MCF 10A (cell line): Measurements from ENCODE around the gene CNBP. TPM values are rescaled to one million over a fixed set of nuclear protein-coding genes. Genes with fewer than 3 reads are reported as not detected.

Experiments used
- BruUV-seq: library from RNA; stranded (reverse); fragments of 400-500 nt; replicated peaks from 2 replicates; lab custom pipeline; 2021; lab: Mats Ljungman, UMichigan
- CTCF ChIA-PET: fragments of 300-600 bp; sonication (Branson Sonifier 250); formaldehyde crosslinking; extraction: SDS; loops from one replicate; lab custom pipeline; 2021; ENCODE audit warnings: antibody characterized with exemption, inconsistent platforms; lab: Yijun Ruan, JAX
- POLR2A ChIA-PET: fragments of 300-600, 350-650 bp; sonication (Branson Sonifier 250); formaldehyde crosslinking; extraction: SDS; loops from one replicate; lab custom pipeline; 2020; ENCODE audit warnings: antibody characterized with exemption, inconsistent platforms; lab: Yijun Ruan, JAX
- DNase-seq: peaks from one replicate; pipeline ENCODE4 v3.0.0-alpha.2; 2018; ENCODE audit not compliant: unreplicated experiment
- H3K27ac Mint-ChIP-seq: one replicate; pipeline ENCODE4 v1.8.0; 2022; ENCODE audit warnings: mild to moderate bottlenecking, low read depth, mixed read lengths; ENCODE audit not compliant: unreplicated experiment
- H3K27me3 Mint-ChIP-seq: one replicate; pipeline ENCODE4 v1.8.0; 2022; ENCODE audit warnings: mixed read lengths; ENCODE audit not compliant: insufficient read depth, unreplicated experiment
- H3K36me3 Mint-ChIP-seq: one replicate; pipeline ENCODE4 v1.8.0; 2022; ENCODE audit warnings: mild to moderate bottlenecking, moderate library complexity, mixed read lengths; ENCODE audit not compliant: insufficient read depth, unreplicated experiment
- H3K4me1 Mint-ChIP-seq: one replicate; pipeline ENCODE4 v1.8.0; 2022; ENCODE audit warnings: mixed read lengths; ENCODE audit not compliant: insufficient read depth, unreplicated experiment
- H3K4me3 Mint-ChIP-seq: one replicate; pipeline ENCODE4 v1.8.0; 2022; ENCODE audit warnings: mild to moderate bottlenecking, moderate library complexity, mixed read lengths; ENCODE audit not compliant: unreplicated experiment
- H3K9me3 Mint-ChIP-seq: one replicate; pipeline ENCODE4 v1.8.0; 2022; ENCODE audit warnings: mixed read lengths; ENCODE audit not compliant: unreplicated experiment
- CTCF ChIP-seq: fragments of 200-600 bp; IDR thresholded peaks from one replicate; pipeline ENCODE4 v1.8.0; 2022; ENCODE audit warnings: antibody characterized with exemption, mild to moderate bottlenecking; ENCODE audit not compliant: unreplicated experiment
- intact Hi-C: fragments of 100-400 bp; cut with micrococcal nuclease; formaldehyde crosslinking; loops from 2 replicates; pipeline ENCODE4 v1.14.1; 2022
- total RNA-seq: library from RNA; stranded (reverse); gene quantifications from 2 replicates; pipeline ENCODE4 v1.2.3, GENCODE V29; 2022

CNBP gene
- total RNA-seq, 1 experiment from 2014 or later: 519 TPM

DNA sequence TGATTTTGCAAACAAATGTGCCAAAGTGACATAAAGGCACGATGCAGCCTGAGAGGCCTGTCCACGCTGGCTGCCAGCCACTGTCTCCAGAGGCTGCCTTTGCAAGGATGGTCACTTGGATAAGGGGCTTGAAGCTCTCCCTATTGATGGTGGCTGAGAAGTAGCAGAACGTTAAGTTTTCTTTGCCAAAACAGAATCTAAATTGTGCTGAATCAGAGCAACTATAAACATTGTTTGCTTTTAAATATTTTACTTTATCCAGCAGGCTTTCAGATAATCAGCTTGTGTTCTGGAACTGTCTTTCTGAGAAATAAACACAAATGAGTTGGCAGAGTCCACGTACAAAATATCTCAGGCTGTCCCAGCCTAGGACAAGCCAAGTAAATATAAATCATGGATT, 23.8 kb upstream of the CNBP start:
- H3K4me3 Mint-ChIP-seq: no peak overlapping the region
- ChIA-PET CTCF (interaction anchor here (2.3 kb wide), 1 partner anchor 38 kb away, joined by 11 read pairs; no protein-coding TSS in a partner anchor), POLR2A (interaction anchor here (1.4 to 4.7 kb wide), 2 partner anchors 10 to 17 kb away, joined by 8 to 32 read pairs; no protein-coding TSS in a partner anchor)
- no peaks in the 10 kb centered on the region for H3K27me3 Mint-ChIP-seq
- no peak overlapping the region for H3K27ac Mint-ChIP-seq
- TF ChIP-seq CTCF: no peak
- BruUV-seq: no TSS peak
- no peak for DNase-seq
- H3K36me3 Mint-ChIP-seq: peaks cover 5% of the 10 kb centered on the region
- H3K9me3 Mint-ChIP-seq: no peaks in the 10 kb centered on the region
- intact Hi-C loops: no loop called here
- H3K4me1 Mint-ChIP-seq: peaks cover 12% of the 10 kb centered on the region

DNA sequence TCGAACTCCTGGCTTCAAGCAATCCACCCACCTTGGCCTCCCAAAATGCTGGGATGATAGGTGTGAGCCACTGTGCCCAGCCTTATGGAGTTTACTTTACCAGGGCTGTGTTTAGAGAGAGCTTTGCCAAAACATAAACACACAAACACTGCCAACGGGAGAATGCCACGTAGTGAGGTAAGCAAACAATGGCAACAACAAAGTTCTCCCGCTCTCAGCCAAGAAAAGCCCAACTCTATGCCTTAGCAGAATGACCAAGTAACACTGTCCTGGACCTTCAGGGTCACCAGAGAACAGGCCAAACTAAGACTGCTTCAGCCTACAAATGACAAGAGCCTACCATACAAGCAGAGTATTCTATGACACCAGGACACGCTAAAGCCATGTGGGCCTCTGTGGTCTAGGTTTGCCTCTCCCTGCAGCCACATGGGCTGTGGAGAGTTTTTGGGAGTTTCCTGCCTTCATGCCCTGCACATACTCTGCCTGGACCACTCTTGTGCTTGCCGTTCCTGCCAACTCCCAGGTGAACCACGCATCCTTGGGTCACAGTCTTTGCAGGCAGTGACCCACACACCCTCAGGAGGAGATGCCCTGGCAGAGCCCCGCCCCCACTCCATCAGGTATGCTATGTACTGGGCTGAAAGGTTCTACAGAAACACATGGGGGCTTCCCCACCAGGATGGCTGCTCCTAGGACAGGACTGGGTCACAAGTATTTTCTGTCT, 21.6 kb upstream of the CNBP start:
- Mint-ChIP-seq H3K36me3 (peaks cover under 1% of the 10 kb centered on the region), H3K4me1 (no peaks in the 10 kb centered on the region), H3K27ac (no peak overlapping the region), H3K27me3 (no peaks in the 10 kb centered on the region), H3K4me3 (no peak overlapping the region), H3K9me3 (no peaks in the 10 kb centered on the region)
- no peak for DNase-seq
- ChIA-PET POLR2A (interaction anchor here (1.8 to 4.7 kb wide), 3 partner anchors 8 to 22 kb away, joined by 6 to 32 read pairs (median 8); partner anchors contain the start of gene CNBP), CTCF (interaction anchor here (0.6 kb wide), 1 partner anchor 31 kb away, joined by 3 read pairs; no protein-coding TSS in a partner anchor)
- BruUV-seq: no TSS peak
- TF ChIP-seq CTCF: no peak
- intact Hi-C loops: no loop called here

GRCh38 chr3:129204473-129204872, 20.8 kb upstream of the CNBP start:
- intact Hi-C loops: no loop called here
- no peaks in the 10 kb centered on the region for H3K36me3 Mint-ChIP-seq

More at GRCh38 chr3:129204473-129204872, 20.8 kb upstream of the CNBP start:
- no peak overlapping the region for H3K4me3 Mint-ChIP-seq
- no TSS peak for BruUV-seq
- H3K4me1 Mint-ChIP-seq: no peaks in the 10 kb centered on the region
- ChIA-PET CTCF (interaction anchor here (0.6 to 1.2 kb wide), 2 partner anchors 13 to 30 kb away, joined by 3 read pairs; no protein-coding TSS in a partner anchor), POLR2A (interaction anchor here (1.4 to 1.9 kb wide), 3 partner anchors 8 to 45 kb away, joined by 3 to 8 read pairs (median 6); partner anchors contain the start of gene CNBP)
- H3K27me3 Mint-ChIP-seq: no peaks in the 10 kb centered on the region
- no peak for TF ChIP-seq CTCF
- no peak overlapping the region for H3K27ac Mint-ChIP-seq
- no peak for DNase-seq
- no peaks in the 10 kb centered on the region for H3K9me3 Mint-ChIP-seq
